Measurements from ENCODE around the gene FRY. TPM values are rescaled to one million over a fixed set of nuclear protein-coding genes. Genes with fewer than 3 reads are reported as not detected.
A peak's percentile ranks its signal among the peaks of the same experiment; 100 is the strongest.

The FRY gene
- polyA plus RNA-seq, 1 experiment = 51.4 TPM

DNA sequence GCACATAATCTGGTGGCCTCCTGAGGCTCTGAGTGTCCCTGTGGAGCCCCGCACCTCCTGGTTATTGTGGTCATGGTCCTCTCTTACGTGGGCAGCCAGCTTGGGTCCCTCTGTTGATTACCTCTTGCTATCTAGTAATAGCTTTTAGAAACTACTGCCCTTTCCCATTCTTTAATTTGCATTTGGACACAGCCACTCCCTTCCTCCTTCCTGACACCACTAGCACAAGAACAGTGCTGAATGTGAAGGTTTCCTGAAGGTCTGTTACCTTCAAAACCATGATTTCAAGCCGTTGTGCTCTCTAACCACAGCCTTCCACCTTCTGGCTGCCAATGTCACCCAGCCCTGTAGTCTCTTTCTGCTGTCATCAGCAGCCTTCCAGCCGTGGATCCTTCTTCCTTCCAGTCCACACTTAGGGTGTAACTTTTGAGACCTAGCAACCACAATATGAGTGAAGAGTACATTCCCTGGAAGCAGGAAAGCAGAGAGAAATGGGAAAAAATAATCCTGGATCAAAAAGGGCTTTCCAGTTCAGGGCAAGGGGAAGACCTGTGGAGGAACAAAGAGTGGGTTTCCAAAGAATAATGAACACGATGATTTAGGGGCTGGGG lies 130.9 kb downstream of the FRY start:
- CTCF ChIA-PET = no interaction called here
- POLR2A ChIA-PET = no interaction called here

DNA sequence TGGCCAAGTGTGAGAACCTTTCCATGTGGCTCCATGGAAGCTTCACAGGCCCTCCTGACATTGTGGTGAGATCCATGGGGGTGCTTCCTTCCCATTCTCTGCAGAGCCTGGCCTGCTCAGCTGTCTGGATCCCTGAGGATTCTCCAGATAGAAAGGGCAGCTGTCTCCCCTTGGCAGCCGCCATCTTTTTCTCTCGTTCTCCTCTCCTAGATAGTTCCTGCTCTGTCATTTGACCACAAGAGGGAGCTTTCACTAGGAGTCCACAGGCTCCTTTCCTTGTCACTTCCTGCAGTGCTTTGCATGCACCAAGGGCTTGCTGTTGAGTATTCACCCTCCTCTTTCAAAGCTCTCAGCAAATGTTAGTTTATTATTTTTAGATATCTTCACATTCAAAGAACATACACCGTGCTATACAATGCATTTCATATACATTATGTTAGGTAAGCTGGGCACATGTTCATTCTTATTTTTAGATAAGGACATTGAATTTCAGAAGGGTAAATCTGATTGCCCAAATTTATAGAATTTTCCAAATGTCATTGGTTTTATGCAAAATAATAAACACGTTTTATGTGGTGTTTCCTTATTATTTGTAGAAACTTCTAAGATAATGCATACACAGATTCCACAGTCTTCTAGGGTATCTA lies 133.2 kb downstream of the FRY start:
- Histone ChIP-seq H3K4me3 (ENCODE audit: low read depth, low read length) (no peak overlapping the region), H3K27me3 (ENCODE audit: control insufficient read depth, insufficient read depth, low read length) (no peaks in the 10 kb centered on the region), H3K36me3 (ENCODE audit: control insufficient read depth, insufficient read depth, low read length) (peaks cover 9% of the 10 kb centered on the region)
- CTCF ChIA-PET = interaction anchor here (0.8 to 2.3 kb wide), 8 partner anchors 17 to 218 kb away, joined by 3 to 5 read pairs (median 4); partner anchors contain the start of genes BRCA2 and ZAR1L
- POLR2A ChIA-PET = interaction anchor here (1.1 kb wide), 1 partner anchor 39 kb away, joined by 4 read pairs; no protein-coding TSS in a partner anchor
- TF ChIP-seq, protein P1, sequence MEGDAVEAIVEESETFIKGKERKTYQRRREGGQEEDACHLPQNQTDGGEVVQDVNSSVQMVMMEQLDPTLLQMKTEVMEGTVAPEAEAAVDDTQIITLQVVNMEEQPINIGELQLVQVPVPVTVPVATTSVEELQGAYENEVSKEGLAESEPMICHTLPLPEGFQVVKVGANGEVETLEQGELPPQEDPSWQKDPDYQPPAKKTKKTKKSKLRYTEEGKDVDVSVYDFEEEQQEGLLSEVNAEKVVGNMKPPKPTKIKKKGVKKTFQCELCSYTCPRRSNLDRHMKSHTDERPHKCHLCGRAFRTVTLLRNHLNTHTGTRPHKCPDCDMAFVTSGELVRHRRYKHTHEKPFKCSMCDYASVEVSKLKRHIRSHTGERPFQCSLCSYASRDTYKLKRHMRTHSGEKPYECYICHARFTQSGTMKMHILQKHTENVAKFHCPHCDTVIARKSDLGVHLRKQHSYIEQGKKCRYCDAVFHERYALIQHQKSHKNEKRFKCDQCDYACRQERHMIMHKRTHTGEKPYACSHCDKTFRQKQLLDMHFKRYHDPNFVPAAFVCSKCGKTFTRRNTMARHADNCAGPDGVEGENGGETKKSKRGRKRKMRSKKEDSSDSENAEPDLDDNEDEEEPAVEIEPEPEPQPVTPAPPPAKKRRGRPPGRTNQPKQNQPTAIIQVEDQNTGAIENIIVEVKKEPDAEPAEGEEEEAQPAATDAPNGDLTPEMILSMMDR (IDR thresholded peaks at IDR 0.05; ENCODE audit: insufficient read depth, low read depth, low read length) = peak; percentile 38
- no peak for DNase-seq (ENCODE audit: low read depth)

More for the DNA sequence above, 130.9 kb downstream of the FRY start:
- Histone ChIP-seq H3K36me3 (ENCODE audit: control insufficient read depth, insufficient read depth, low read length) (peaks cover 9% of the 10 kb centered on the region), H3K4me3 (ENCODE audit: low read depth, low read length) (no peak overlapping the region), H3K27me3 (ENCODE audit: control insufficient read depth, insufficient read depth, low read length) (no peaks in the 10 kb centered on the region)
- TF ChIP-seq, protein P1 (IDR thresholded peaks at IDR 0.05; ENCODE audit: insufficient read depth, low read depth, low read length) = no peak
- no peak for DNase-seq (ENCODE audit: low read depth)

DNA sequence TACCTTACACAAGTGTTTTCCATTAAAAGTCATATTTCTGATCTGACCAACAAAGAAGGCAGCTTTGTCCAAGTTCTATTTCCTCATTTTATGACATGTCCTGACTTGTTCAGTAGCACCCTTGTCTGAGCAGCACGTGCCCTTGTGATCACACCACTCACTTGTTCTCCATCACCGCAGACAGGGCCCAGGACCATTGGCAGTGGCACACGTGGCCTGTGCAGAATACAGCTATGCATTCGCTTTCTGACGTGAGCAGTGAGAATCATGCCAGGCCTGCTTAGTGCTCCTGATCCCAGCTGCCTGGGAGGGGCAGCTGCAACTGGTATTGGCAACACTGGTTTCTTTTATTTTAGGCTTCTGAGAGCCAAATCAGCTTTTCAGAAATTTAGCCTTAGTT lies 134.2 kb downstream of the FRY start:
- CTCF ChIA-PET = interaction anchor here (0.8 to 2.3 kb wide), 6 partner anchors 8 to 150 kb away, joined by 3 to 6 read pairs (median 4); no protein-coding TSS in a partner anchor
- POLR2A ChIA-PET = interaction anchor here (1.1 kb wide), 1 partner anchor 40 kb away, joined by 4 read pairs; no protein-coding TSS in a partner anchor
- no peaks in the 10 kb centered on the region for H3K27me3 ChIP-seq (ENCODE audit: control insufficient read depth, insufficient read depth, low read length)
- H3K4me3 ChIP-seq (ENCODE audit: low read depth, low read length) = no peak overlapping the region
- TF ChIP-seq, protein P1 (IDR thresholded peaks at IDR 0.05; ENCODE audit: insufficient read depth, low read depth, low read length) = no peak
- no peak for DNase-seq (ENCODE audit: low read depth)
- H3K36me3 ChIP-seq (ENCODE audit: control insufficient read depth, insufficient read depth, low read length) = peaks cover 9% of the 10 kb centered on the region

- peaks cover 7% of the 10 kb centered on the region for H3K36me3 ChIP-seq (ENCODE audit: control insufficient read depth, insufficient read depth, low read length)
- ChIA-PET POLR2A (no interaction called here), CTCF (interaction anchor here (1.1 kb wide), 1 partner anchor 10 kb away, joined by 3 read pairs; no protein-coding TSS in a partner anchor)
- H3K4me3 ChIP-seq (ENCODE audit: low read depth, low read length) = no peak overlapping the region
- TF ChIP-seq, protein P1 (IDR thresholded peaks at IDR 0.05; ENCODE audit: insufficient read depth, low read depth, low read length) = no peak
- DNase-seq (ENCODE audit: low read depth) = no peak
- H3K27me3 ChIP-seq (ENCODE audit: control insufficient read depth, insufficient read depth, low read length) = no peaks in the 10 kb centered on the region
Observed at GRCh38 chr13:32168131-32168530, 136.6 kb downstream of the FRY start.

DNA sequence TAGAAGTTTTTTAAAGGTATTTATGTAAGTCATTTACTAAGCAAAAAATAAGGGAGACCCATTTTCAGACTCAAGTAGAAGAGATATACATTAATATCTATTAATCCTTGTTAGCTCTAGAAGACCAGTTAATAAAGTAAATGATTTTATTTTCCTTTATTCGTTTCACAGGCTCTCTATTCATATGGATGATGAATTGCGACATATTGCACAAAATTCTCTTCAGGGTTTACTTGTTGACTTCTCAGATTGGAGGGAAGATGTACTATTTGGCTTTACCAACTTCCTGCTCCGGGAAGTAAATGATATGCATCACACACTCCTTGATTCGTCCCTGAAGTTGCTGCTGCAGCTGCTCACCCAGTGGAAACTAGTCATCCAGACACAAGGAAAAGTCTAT lies 139.3 kb downstream of the FRY start:
- TF ChIP-seq, protein P1 (IDR thresholded peaks at IDR 0.05; ENCODE audit: insufficient read depth, low read depth, low read length) = no peak
- no peak for DNase-seq (ENCODE audit: low read depth)
- ChIA-PET POLR2A (no interaction called here), CTCF (no interaction called here)
- Histone ChIP-seq H3K27me3 (ENCODE audit: control insufficient read depth, insufficient read depth, low read length) (no peaks in the 10 kb centered on the region), H3K4me3 (ENCODE audit: low read depth, low read length) (no peak overlapping the region), H3K36me3 (ENCODE audit: control insufficient read depth, insufficient read depth, low read length) (peaks cover 3% of the 10 kb centered on the region)

All from BJ (cell line).